KMS-11 (cell line): Measurements from ENCODE around the gene PRMT9.

ENCODE experiments used
- H2AFZ ChIP-seq: fragments of 200-600 bp; sonication (generic); 2 replicates; pipeline ENCODE4 v1.6.1; 2016; ENCODE audit warnings: antibody characterized with exemption, mixed run types, low read depth
- H3K27ac ChIP-seq: fragments of 200-600 bp; sonication (generic); 2 replicates; pipeline ENCODE4 v1.6.1; 2016; ENCODE audit warnings: mild to moderate bottlenecking, mixed run types
- H3K27me3 ChIP-seq: fragments of 200-600 bp; sonication (generic); 2 replicates; pipeline ENCODE4 v1.6.1; 2017; ENCODE audit warnings: mild to moderate bottlenecking, low read depth, mixed run types, moderate library complexity; ENCODE audit not compliant: insufficient read depth
- H3K36me3 ChIP-seq: fragments of 200-600 bp; sonication (generic); 2 replicates; pipeline ENCODE4 v1.6.1; 2017; ENCODE audit warnings: mild to moderate bottlenecking, mixed run types; ENCODE audit not compliant: insufficient read depth
- H3K4me1 ChIP-seq: fragments of 200-600 bp; sonication (generic); 2 replicates; pipeline ENCODE4 v1.6.1; 2016; ENCODE audit warnings: mild to moderate bottlenecking, low read depth, mixed run types; ENCODE audit not compliant: poor library complexity, severe bottlenecking
- H3K4me2 ChIP-seq: fragments of 200-600 bp; sonication (generic); 2 replicates; pipeline ENCODE4 v1.7.0; 2016; ENCODE audit warnings: mild to moderate bottlenecking, mixed run types
- H3K4me3 ChIP-seq: fragments of 200-600 bp; sonication (generic); IDR thresholded peaks from 2 replicates; pipeline ENCODE4 v1.6.1; 2017; ENCODE audit warnings: low read depth, low read length, mixed read lengths; ENCODE audit not compliant: insufficient read depth
- H3K79me2 ChIP-seq: fragments of 200-600 bp; sonication (generic); 2 replicates; pipeline ENCODE4 v1.6.1; 2016; ENCODE audit warnings: low read depth, mixed run types; ENCODE audit not compliant: insufficient read depth
- H3K9ac ChIP-seq: fragments of 200-600 bp; sonication (generic); 2 replicates; pipeline ENCODE4 v1.6.1; 2016; ENCODE audit warnings: mild to moderate bottlenecking, mixed run types
- H4K20me1 ChIP-seq: fragments of 200-600 bp; sonication (generic); 2 replicates; pipeline ENCODE4 v1.6.1; 2016; ENCODE audit warnings: mild to moderate bottlenecking, mixed run types; ENCODE audit not compliant: insufficient read depth
- CTCF ChIP-seq: fragments of 200-600 bp; sonication (generic); conservative IDR thresholded peaks from 2 replicates; pipeline ENCODE4 v1.6.1; 2017; ENCODE audit warnings: low read depth, mild to moderate bottlenecking, antibody characterized with exemption, low read length, moderate library complexity, mixed read lengths

PRMT9 gene

DNA sequence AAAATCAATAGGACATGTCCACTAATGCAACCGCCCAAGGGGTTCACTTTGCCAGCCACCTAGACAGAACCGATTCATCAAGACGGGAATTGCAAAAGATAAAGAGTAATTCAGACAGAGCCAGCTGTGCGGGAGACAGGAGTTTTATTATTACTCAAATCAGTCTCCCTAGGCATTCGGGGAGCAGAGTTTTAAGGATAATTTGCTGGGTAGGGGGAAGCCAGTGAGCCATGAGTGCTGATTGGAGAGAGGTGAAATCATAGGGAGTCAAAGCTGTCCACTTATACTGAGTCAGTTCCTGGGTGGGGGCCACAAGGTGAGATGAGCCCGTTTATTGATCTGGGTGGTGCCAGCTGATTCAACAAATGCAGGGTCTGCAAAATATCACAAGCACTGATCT, 58.2 kb downstream of the PRMT9 start:
- peaks cover 8% of the 10 kb centered on the region for H3K4me1 ChIP-seq
- no peaks in the 10 kb centered on the region for H4K20me1 ChIP-seq
- no peak overlapping the region for H3K27ac ChIP-seq
- no peak overlapping the region for H2AFZ ChIP-seq
- 0 out of 2 replicates have a peak, but pooled peaks cover 8% of the 10 kb centered on the region for H3K36me3 ChIP-seq
- peaks cover 6% of the 10 kb centered on the region; the same call in 1 of the 2 replicates for H3K79me2 ChIP-seq
- H3K9ac ChIP-seq, result no peak overlapping the region
- H3K4me2 ChIP-seq, result no peak overlapping the region
- H3K27me3 ChIP-seq, result no peaks in the 10 kb centered on the region
- TF ChIP-seq CTCF, result no peak
- H3K4me3 ChIP-seq, result no peak overlapping the region

GRCh38 chr4:147620315-147620714, 63.6 kb downstream of the PRMT9 start:
- Histone ChIP-seq H3K79me2 (peaks cover 36% of the 10 kb centered on the region), H2AFZ (no peak overlapping the region), H3K4me3 (no peak overlapping the region), H4K20me1 (no peaks in the 10 kb centered on the region), H3K27me3 (no peaks in the 10 kb centered on the region), H3K9ac (no peak overlapping the region), H3K4me2 (no peak overlapping the region), H3K4me1 (peaks cover 31% of the 10 kb centered on the region), H3K27ac (no peak overlapping the region), H3K36me3 (0 out of 2 replicates have a peak, but pooled peaks cover 8% of the 10 kb centered on the region)
- no peak for TF ChIP-seq CTCF

GRCh38 chr4:147617841-147618691, 65.9 kb downstream of the PRMT9 start:
- TF ChIP-seq CTCF, result no peak

DNA sequence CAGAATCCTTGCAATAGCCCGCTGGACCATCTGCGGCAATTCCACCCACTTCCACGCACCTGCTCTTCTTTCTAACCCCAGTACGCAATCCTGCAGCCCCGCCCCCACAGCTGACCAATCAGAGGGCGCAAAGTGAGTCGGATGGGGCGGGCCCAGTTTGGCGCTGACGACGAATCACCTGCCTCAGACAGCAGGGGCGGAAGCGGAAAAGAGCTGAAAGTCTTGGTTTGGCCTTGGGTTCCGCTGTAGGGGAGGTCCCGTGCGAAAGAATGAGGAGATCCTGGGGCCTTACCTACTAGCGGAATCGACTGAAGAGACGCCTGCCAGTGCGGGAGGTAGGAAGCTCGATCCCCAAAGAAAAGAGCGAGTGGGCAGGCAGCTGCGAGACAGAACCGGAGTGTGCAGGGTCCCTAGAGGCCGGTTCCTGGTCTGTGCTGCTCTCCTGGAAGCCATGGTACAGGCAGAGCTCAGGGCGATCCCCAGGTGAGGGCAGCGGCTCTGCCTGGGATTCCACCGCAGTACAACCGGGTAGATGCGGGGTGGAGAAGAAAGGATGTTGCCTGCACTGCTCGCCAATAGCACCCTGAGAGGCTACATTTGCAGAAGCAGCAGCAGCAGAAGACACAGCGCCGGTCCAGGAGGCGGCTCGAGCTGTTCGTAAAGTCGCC, 66.7 kb downstream of the PRMT9 start, which contains the start of gene TMEM184C:
TMEM184C (plus strand) TSS at position 225 of the 668 bp plus-strand sequence. CDS start 560 bp downstream, outside the sequence.
- Histone ChIP-seq H4K20me1 (no peaks in the 10 kb centered on the region), H3K79me2 (peaks cover 32% of the 10 kb centered on the region), H3K4me2 (peak within 1 kb of the TSS; percentile 94), H3K4me3 (peak within 1 kb of the TSS; percentile 75), H3K36me3 (no peaks in the 10 kb centered on the region), H2AFZ (peak within 1 kb of the TSS; percentile 84), H3K27ac (peak within 1 kb of the TSS; percentile 59), H3K4me1 (peaks cover 31% of the 10 kb centered on the region), H3K27me3 (no peaks in the 10 kb centered on the region), H3K9ac (peak within 1 kb of the TSS; percentile 55; the same call in 1 of the 2 replicates)
- TF ChIP-seq CTCF, result no peak

More at GRCh38 chr4:147617841-147618691, 65.9 kb downstream of the PRMT9 start:
- Histone ChIP-seq H3K27me3 (no peaks in the 10 kb centered on the region), H3K36me3 (no peaks in the 10 kb centered on the region), H4K20me1 (no peaks in the 10 kb centered on the region), H2AFZ (peak overlapping the region; percentile 84), H3K4me3 (peak overlapping the region; percentile 75), H3K27ac (peak overlapping the region; percentile 59), H3K4me2 (peak overlapping the region; percentile 94), H3K9ac (peak overlapping the region; percentile 55; the same call in 1 of the 2 replicates), H3K79me2 (peaks cover 36% of the 10 kb centered on the region), H3K4me1 (peaks cover 31% of the 10 kb centered on the region)
